Upper lobe of left lung (tissue), 4 donors: ENCODE results near the gene LEKR1.

ENCODE experiments used
- CTCF ChIP-seq, 6 experiments: fragments of 450-650 bp in 4 of 6; fragments of 200-600 bp in 2 of 6; sonication (generic) in 2 of 6; IDR thresholded peaks; one replicate each; pipeline ENCODE4 v1.5.1; 2016 to 2019; ENCODE audit warnings: antibody characterized with exemption in 6 of 6
- POLR2A ChIP-seq, 4 donors: fragments of 450-650 bp; IDR thresholded peaks; one replicate each; pipeline ENCODE4 v1.5.1; 2016 to 2017; ENCODE audit warnings: antibody characterized with exemption in 4 of 4, mild to moderate bottlenecking in 2 of 4
- POLR2AphosphoS5 ChIP-seq, 2 donors: sonication (generic); formaldehyde crosslinking; IDR thresholded peaks; one replicate each; pipeline ENCODE4 v1.5.1; 2017; ENCODE audit warnings: antibody characterized with exemption in 2 of 2

GRCh38 chr3:156808025-156808424 lies 18.1 kb upstream of the LEKR1 start:
- TF ChIP-seq CTCF (IDR thresholded peaks at IDR 0.05) (no peak), POLR2A (IDR thresholded peaks at IDR 0.05) (no peak), POLR2AphosphoS5 (IDR thresholded peaks at IDR 0.05) (no peak)
